ENCODE data around the gene ARRDC1. TPM values are rescaled to one million over a fixed set of nuclear protein-coding genes. Genes with fewer than 3 reads are reported as not detected.

Gene ARRDC1
- total RNA-seq, 3 donors from 2014 or later = 58.1 to 111 (median 100.0) TPM

GRCh38 chr9:137638680-137639079, 33.2 kb downstream of the ARRDC1 start:
- no peaks in the 10 kb centered on the region for H3K9me3 ChIP-seq
- DNase-seq = peak in 1 of 3 donors; percentile 32

GRCh38 chr9:137639303-137640051, 34.0 kb downstream of the ARRDC1 start:
- Histone ChIP-seq H3K4me3 (no peak overlapping the region), H3K9me3 (no peaks in the 10 kb centered on the region)
- no peak for DNase-seq

More at GRCh38 chr9:137638680-137639079, 33.2 kb downstream of the ARRDC1 start:
- H3K4me3 ChIP-seq = no peak overlapping the region
- intact Hi-C loops (cut with DNase I, micrococcal nuclease) = no loop called here
- no peaks in the 10 kb centered on the region for H3K4me1 ChIP-seq (ENCODE audit: low read depth)
- TF ChIP-seq, protein P1, sequence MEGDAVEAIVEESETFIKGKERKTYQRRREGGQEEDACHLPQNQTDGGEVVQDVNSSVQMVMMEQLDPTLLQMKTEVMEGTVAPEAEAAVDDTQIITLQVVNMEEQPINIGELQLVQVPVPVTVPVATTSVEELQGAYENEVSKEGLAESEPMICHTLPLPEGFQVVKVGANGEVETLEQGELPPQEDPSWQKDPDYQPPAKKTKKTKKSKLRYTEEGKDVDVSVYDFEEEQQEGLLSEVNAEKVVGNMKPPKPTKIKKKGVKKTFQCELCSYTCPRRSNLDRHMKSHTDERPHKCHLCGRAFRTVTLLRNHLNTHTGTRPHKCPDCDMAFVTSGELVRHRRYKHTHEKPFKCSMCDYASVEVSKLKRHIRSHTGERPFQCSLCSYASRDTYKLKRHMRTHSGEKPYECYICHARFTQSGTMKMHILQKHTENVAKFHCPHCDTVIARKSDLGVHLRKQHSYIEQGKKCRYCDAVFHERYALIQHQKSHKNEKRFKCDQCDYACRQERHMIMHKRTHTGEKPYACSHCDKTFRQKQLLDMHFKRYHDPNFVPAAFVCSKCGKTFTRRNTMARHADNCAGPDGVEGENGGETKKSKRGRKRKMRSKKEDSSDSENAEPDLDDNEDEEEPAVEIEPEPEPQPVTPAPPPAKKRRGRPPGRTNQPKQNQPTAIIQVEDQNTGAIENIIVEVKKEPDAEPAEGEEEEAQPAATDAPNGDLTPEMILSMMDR (IDR thresholded peaks at IDR 0.05) = no peak
- no peaks in the 10 kb centered on the region for H3K36me3 ChIP-seq (ENCODE audit: low read depth)
- no peak for ATAC-seq

DNA sequence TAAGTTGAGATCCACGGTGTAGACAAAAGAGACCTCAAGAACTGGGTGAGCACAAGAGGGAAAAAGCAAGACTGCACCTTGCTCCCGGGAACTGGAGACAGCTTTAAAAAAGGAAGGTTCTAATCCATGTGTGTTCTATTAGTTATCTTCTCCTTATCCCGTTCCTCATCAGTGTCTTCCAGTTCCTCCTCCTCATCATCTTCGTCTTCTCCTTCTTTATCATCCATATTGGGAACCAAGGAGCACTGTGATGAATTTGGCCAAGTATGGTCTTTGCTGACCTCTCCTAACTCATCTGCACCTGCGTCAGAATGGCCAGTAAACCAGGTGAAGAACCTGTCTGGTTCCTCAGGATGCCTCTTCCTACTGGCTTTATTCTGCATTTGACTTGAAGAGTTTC, 35.4 kb downstream of the ARRDC1 start:
- ATAC-seq (no peak), DNase-seq (no peak)
- Histone ChIP-seq H3K4me1 (ENCODE audit: low read depth) (no peaks in the 10 kb centered on the region), H3K9me3 (no peaks in the 10 kb centered on the region), H3K36me3 (ENCODE audit: low read depth) (no peaks in the 10 kb centered on the region), H3K4me3 (no peak overlapping the region)
- TF ChIP-seq, protein P1 (IDR thresholded peaks at IDR 0.05) = no peak
- intact Hi-C loops (cut with DNase I, micrococcal nuclease) = no loop called here

More at GRCh38 chr9:137639303-137640051, 34.0 kb downstream of the ARRDC1 start:
- TF ChIP-seq, protein P1 (IDR thresholded peaks at IDR 0.05) = no peak
- peak; percentile 58 for ATAC-seq
- Histone ChIP-seq H3K4me1 (ENCODE audit: low read depth) (no peaks in the 10 kb centered on the region), H3K36me3 (ENCODE audit: low read depth) (no peaks in the 10 kb centered on the region)
- intact Hi-C loops (cut with DNase I, micrococcal nuclease) = no loop called here

- Histone ChIP-seq H3K36me3 (ENCODE audit: low read depth) (no peaks in the 10 kb centered on the region), H3K4me1 (ENCODE audit: low read depth) (no peaks in the 10 kb centered on the region), H3K4me3 (no peak overlapping the region), H3K9me3 (no peaks in the 10 kb centered on the region)
- peak in 1 of 3 donors; percentile 5 for DNase-seq
- no peak for ATAC-seq
- intact Hi-C loops (cut with DNase I, micrococcal nuclease) = no loop called here
- TF ChIP-seq, protein P1 (IDR thresholded peaks at IDR 0.05) = no peak
Measured at GRCh38 chr9:137642118-137642601, 36.7 kb downstream of the ARRDC1 start.

DNA sequence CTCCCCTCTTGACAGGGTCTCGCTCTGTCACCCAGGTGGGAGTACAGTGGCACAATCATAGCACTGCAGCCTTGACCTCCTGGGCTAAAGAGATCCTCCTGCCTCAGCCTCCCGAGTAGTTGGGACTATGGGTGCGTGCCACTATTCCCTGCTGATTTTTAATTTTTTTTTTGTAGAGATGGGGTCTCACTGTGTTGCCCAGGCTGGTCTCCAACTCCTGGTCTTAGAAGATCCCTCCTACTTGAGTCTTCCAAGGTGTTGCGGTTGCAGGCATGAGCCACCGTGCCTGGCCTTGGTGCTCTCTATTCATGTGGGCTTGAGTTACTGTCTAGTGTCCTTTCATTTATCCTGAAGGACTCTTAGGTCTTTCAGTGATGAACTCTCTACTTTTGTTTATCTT, 37.4 kb downstream of the ARRDC1 start:
- Histone ChIP-seq H3K36me3 (ENCODE audit: low read depth) (no peaks in the 10 kb centered on the region), H3K4me1 (ENCODE audit: low read depth) (no peaks in the 10 kb centered on the region), H3K4me3 (no peak overlapping the region), H3K9me3 (no peaks in the 10 kb centered on the region)
- intact Hi-C loops (cut with DNase I, micrococcal nuclease) = no loop called here
- DNase-seq (peak in 1 of 3 donors; percentile 12), ATAC-seq (no peak)
- TF ChIP-seq, protein P1 (IDR thresholded peaks at IDR 0.05) = no peak
